HL-60 (cell line): ENCODE results near the gene COPS9.

Experiments used
- CTCF ChIP-seq: IDR thresholded peaks from one replicate; pipeline ENCODE4 v1.5.1; 2011; ENCODE audit warnings: low read length, control low read depth, inconsistent platforms; ENCODE audit not compliant: insufficient read depth
- GABPA ChIP-seq: IDR thresholded peaks from 2 replicates; pipeline ENCODE4 v1.6.1; 2012; ENCODE audit warnings: low read depth
- POLR2AphosphoS5 ChIP-seq: IDR thresholded peaks from 2 replicates; pipeline ENCODE4 v1.6.1; 2012; ENCODE audit warnings: low read depth
- REST ChIP-seq: IDR thresholded peaks from 2 replicates; pipeline ENCODE4 v1.6.1; 2012; ENCODE audit warnings: low read depth; ENCODE audit not compliant: insufficient replicate concordance
- SPI1 ChIP-seq: IDR thresholded peaks from 2 replicates; pipeline ENCODE4 v1.6.1; 2012; ENCODE audit warnings: low read depth, mild to moderate bottlenecking, borderline replicate concordance

- TF ChIP-seq CTCF, result no peak
- TF ChIP-seq GABPA, result no peak
- no peak for TF ChIP-seq REST
- TF ChIP-seq POLR2AphosphoS5, result no peak
- TF ChIP-seq SPI1, result no peak
These were observed 34.8 kb upstream of the COPS9 start for GRCh38 chr2:240170883-240171282.
